GM18861 (cell line): ENCODE measurements around the gene ASPHD1.
"Not testable (repeated sequence)": the region's sequence is repeated elsewhere in the genome, so short reads cannot be mapped to it uniquely, and the experiment has no call there.

ENCODE experiments used
- ATAC-seq: cut with Tn5 transposase; IDR thresholded peaks from one replicate; pipeline ENCODE4 v1.9.1; 2021; ENCODE audit not compliant: unreplicated experiment

Gene ASPHD1

DNA sequence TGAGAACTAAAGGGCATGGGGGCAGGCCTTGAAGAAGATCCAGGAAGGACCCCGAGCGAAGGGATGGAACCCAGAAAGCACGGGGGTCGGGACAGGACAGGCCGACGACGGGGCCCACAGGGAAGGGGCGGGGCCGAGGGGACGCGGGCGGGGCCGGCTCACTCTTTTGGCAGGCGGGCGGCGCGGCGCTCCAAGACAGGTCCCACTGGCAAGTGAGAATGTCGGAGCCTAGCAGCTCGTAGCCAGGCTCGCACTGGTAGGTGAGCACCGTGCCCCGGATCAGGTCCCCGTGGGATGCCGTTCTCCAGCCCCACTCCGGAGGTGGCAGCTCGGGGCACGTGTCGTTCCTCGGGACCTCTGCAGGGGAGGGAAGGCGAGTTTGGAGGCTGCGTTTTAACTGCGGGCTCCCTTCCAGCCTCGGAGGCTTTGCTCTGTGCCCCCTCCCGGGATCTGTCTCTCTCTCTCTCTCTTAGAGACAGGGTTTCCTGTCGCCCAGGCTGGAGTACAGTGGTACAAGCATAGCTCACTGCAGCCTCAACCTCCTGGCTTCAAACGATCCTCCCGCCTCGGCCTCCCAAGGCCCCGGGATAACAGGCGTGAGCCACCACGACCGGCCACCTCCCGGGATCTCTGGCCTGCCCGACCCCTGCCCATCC, 23.6 kb upstream of the ASPHD1 start:
- no peak for ATAC-seq

DNA sequence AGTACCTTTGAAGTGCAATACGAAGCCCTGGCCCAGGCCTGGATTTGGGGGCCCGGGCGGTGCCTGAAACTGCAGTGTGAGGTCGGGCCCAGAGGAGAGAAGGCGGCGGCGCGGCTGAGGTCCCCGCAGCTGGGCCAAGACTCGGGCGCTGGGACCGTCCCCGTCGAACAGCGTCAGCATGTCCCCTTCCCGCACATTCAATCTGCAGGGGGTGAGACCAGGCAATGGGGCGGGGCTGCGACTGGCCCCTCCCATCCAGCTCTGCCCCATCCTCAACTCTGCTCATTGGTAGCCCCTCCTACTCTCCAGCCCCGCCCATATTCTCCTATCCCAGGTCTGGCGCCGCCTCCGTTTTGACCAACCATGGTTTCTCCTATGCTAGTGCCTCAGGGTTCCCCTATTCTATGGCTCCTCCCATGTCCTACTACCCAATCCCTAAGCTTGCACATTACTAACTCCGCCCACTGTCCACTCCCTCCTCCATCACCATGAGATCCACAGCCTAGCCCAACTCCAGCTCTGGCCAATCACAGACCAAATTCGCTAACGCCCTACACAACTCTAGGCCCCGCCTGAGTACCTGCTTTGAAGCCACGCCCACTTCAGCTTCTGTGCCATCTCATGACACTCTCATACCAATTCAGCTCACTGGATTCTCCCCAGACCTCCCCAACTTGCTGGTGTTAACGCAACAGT, 22.9 kb upstream of the ASPHD1 start:
- ATAC-seq: no peak

DNA sequence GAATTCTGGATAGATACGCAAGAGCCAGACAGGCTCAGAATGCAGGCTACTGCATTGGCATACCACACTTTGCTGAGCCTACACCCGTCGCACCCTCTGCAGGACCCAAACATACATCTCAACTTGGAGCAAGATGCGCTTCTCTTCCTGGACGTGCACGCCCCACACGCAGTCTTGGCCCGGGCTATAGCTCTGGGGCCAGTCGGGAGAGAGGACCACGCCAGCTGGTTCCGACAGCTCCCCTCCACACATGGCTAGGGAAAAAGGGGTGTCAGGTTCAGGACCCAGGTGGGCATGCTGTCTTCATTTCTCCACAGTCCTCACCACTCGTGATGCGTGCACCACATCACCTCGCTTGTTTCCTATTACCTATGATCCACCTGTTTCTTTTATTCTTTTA, 22.1 kb upstream of the ASPHD1 start:
- ATAC-seq: no peak

DNA sequence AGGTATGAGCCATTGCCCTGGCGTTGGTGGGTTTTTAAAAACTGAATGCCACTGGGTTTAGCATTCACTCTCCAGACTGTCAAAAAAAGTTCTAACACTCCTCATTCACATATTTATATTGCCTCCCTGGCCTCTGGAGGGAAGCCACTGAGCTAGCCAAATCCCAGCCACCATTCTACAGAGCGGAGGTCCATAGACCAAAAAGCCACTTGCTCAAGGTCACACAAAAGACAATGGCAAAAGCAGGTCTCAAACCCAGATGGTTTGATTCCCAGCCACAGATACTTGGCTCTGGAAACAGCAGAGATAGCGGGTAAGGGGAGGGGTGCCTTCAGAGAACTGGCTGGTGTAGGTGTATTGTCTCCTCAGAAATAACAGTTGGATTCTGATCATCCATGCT, 19.2 kb upstream of the ASPHD1 start:
- ATAC-seq: no peak

DNA sequence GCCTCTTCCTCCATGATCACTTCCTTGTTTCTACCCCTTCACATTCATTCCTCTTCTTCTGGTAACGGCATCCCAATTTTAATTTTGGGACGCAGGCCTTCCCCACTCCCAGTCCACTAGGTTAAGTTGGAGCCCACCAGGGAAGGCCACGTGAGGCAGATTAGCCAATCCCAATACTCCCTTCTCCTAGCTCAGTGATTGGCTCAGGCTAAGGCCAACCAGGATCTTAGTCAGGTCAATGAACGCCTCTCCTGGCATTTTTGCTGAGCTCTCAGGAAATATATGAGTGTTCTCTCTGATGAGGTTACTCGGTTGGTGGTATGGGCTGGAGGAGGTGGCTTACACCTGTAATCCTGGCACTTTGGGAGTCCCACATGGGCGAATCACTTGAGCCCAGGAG, 16.3 kb upstream of the ASPHD1 start:
- ATAC-seq: no peak

DNA sequence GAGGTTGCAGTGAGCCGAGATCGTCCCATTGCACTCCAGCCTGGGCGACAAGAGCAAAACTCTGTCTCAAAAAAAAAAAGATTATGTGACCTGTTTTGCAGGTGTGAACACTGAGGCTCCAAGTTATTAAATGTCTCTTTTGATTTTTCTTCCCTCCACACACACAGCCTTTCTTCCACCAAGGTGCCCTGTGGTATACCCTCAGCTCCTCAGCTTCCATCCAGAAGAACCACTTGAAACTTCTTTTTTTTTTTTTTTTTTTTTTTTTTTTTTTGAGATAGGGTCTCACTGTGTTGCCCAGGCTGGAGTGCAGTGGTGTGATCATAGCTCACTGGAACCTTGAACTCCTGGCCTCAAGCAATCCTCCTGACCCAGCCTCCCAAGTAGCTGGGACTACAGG, 10.9 kb upstream of the ASPHD1 start:
- ATAC-seq: not testable (repeated sequence)

DNA sequence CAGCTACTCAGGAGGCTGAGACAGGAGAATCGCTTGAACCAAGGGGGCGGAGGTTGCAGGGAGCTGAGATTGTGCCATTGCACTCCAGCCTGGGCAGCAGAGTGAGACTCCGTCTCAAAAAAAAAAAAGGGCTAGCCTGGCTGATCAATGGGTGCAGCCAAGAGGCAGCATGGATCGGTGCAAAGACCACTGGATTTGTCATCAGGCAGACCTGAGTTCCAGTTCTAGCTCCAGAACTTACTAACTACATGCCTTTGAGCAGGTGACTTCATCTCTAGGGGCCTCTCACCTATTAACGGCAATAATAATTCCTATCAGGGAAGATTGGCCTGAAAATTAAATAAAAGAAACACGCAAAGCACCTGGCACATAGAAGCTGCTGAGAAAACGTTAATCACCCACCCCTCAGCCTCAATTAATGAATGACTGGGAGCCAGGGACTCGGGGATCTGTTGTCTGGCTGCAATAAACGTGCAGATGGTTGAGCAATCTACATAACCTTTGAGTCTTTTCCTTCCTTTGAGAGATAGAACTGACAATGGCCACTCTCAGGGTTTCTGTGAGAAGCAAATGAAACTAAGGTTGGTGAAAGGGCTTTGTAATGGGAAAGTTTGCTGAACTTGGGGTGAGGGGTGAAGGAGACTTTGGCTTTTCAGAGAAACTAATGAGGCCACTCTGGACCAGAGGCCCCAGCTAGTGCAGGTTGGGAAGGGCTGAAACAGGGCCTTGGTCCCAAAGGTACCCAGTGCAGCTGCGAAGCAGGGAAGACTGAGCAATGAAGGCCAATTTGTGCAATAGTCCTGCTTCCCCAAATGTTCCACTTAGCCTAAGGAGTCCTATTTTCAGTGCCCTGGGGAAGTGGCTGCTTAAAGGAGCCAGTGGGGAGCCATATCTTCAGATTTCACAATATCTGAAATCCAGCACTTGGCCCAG, 8.5 kb upstream of the ASPHD1 start:
- ATAC-seq: no peak

DNA sequence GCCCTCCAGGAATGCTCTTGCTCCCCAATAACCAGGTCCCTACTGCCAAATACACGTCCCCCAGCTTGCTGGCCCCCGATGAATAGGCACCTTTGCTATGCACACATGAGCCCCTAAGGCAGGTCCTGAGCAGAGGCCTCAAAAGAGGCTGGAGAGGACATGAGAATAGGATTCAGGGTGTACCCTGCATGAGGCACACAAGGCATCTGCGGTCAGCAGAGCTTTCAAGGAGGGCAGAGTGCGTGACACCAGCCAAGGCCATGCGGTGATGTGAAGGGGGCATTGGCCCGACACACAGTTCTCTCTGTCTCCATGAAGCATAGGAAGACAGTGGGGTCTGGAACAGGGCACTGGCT, 7.9 kb upstream of the ASPHD1 start:
- ATAC-seq: no peak

DNA sequence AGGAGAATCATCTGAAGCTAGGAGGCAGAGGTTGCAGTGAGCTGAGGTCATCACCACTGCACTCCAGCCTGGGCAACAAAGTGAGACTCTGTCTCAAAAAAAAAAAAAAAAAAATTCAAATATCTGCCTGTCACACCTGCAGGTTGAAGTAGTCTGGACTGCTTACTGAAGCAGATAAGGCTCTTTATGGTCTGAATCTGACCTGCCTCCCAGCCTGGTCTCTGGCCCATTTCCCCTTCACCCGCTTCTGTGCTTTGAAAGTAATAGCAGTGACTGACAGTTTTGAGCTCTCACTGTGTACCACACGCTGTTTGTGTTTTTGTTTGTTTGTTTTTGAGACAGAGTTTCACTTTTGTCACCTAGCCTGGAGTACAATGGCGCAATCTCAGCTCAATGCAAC, 6.7 kb upstream of the ASPHD1 start:
- no peak for ATAC-seq

DNA sequence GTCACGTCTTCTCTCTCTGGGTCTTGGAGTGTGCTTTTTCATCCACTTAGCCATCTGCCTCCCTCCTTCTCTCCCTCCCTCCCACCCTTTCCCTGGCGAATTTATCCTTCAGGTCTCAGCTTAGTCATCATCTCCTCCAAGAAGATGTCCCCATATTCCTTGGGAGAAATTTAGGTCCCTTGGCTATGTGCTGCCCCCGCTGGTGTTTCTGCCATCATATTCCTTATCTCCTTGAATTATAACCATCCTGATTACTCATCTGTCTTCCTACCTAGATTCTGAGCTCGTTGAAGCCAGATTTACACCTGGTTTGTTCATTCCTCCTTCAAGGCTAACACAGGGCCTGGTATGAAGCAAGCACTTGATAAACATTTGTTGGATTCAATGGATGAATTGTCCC, 5.9 kb upstream of the ASPHD1 start:
- no peak for ATAC-seq

DNA sequence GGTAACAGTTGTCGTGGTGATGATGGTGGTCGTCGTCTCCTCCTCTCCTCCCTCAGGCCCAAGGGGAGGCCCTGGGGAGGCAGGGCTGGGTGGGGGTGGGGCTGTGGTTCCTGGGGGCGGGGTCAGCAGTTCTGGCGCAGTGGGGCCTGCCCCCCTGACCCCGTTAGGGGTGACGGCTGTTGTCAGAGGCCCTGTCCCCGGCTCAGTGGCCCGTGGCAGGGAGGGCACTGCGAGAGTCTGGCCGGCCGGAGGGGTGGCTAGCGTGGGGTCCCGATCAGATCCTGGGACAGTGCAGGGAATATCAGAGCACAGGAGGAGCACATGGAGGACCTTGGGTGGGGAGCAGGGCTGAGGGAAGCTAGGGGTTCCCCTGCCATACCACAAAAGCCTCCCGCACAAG, 3.4 kb upstream of the ASPHD1 start:
- ATAC-seq: no peak

DNA sequence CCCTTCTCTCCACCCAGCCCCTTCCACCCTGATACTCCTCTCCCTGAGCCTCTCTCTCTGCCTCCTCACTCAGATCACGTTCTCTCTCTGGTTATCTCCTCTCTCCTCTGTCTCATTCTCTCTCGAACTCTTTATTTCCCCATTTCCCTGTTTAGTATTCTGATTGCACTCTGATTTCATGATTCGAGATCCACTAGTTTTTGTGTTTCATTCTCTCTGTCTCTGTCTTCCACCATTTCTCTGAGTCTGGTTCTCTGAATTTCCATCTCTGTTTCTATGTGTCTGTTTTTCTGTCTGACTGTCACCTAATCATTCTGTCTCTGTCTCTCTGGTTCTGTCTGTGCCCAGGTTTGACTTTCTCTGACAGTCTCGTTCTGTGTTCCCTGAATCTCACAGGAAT, 3.0 kb upstream of the ASPHD1 start:
- no peak for ATAC-seq

DNA sequence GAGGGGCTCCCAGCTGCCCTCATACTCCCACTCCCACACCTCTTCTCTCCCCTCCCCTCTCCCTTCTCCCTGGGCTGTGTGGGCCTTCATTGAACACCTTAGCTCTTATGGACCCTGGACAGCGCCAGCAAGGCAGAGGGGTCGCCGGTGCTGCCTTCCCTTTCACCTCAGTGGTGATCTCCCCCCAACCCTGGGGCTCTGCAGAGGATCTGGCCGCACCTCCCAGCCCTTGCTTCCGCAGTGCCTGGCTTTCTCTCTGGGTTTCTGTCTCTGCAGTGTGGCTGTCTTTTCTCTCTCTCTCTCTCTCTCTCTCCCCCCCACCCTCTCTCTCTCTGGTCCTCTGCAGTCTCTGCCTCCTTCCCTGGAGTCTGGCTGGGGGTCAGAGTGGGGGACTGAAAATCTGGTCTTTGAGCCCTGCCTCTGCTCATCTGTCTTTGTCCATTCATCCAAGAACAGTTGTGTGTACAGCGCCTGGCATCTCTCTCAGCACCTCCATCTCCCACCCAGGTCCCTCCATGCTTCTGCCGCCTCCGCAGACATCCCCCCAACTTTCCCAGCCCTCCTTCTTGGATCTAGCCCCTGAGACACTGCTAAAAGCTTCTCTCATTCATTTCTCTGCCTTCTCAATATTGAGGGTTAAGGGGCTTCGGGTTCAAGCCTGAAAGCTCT, 2.0 kb upstream of the ASPHD1 start:
- ATAC-seq: no peak

DNA sequence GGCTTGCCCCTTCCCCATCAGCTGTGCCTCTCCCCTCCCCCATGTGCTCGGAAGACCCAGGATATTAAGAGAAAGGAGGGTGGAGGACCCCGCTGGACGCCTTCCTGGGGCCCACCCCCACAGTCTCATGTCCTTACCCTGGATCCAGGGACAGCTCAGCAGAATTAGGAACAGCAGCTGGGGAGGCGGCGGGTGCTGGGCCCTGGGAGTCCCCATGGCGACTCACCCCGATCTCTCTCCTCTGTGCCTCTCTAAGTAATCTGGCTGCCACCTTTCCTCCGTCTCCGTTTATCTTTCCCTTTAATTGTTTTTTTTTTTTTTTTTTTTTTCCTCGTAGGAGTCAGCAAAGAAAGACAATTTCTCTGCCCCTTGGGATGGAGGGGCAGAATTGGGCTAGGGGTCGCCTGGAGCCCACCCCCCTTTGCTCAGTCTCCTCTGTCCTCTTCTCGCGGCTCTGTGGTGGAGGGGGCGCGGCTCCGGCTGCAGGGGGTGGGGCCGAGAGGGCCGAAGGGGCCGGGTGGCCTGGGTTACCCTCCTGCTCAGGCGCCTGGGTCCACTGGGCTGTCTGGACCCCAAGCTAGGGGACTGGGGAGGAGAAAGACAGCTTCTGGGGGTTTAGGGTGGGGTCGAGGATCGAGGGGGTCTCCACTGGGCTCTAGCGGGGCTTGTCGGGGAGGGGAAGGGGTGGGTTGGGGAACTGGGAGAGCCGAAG, 1.3 kb upstream of the ASPHD1 start:
- no peak for ATAC-seq

DNA sequence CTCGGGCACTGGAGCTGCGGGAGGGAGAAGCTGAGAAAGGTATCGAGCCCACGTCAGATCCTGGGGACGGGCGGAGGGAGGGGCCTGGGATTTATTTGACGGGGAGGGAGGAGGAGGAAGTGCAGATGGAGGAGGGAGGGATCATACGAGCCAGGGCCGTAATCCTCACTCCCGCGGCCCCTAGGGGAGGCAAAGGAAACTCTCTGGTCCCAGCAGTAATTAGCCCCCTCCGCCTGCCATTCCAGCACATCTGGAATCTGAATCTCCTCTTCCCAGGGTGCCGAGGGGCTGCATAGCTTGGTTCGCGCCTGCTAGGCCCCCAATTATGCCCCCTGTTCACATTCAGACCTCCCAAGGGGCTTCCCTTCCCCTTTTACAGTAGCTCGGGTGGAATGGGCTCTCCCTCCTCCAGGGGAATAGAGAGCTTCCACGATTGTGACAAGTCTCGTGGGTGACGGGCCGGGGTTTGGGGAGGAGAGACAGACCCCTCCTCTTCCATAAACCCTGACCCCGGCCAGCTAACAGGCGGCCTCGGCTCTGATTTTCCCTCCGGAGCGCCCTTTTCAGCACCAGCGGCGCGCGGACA, 679 bp upstream of the ASPHD1 start, which contains the start of gene SEZ6L2:
Gene SEZ6L2, minus strand, starts transcription at position 35 of the 586 bp plus-strand sequence. CDS start 531 bp downstream, outside the sequence.
- ATAC-seq: no peak

DNA sequence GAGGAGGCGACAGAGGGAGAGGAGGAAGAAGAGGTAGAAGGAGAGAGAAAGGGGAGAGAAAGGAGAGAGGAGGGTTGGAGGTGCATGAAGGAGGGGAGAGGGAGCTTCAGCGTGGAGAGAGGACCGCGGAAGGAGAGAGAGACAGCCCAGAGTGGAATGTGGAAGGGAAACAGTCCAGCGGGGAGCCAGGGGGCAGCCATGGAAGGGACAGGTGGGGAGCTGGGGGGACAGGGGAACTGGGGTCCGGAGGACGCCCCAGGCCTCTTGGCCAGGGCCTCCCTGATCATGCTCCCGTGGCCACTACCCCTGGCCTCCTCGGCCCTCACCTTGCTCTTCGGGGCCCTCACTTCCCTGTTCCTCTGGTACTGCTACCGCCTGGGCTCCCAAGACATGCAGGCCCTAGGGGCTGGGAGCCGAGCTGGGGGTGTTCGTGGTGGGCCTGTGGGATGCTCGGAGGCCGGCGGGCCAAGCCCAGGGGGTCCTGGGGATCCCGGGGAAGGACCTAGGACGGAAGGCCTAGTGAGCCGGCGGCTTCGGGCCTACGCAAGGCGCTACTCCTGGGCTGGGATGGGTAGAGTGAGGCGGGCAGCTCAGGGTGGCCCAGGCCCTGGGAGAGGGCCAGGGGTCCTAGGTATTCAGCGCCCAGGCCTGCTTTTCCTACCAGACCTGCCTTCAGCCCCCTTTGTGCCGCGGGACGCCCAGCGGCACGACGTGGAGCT, 759 bp downstream of the ASPHD1 start:
- ATAC-seq: no peak

DNA sequence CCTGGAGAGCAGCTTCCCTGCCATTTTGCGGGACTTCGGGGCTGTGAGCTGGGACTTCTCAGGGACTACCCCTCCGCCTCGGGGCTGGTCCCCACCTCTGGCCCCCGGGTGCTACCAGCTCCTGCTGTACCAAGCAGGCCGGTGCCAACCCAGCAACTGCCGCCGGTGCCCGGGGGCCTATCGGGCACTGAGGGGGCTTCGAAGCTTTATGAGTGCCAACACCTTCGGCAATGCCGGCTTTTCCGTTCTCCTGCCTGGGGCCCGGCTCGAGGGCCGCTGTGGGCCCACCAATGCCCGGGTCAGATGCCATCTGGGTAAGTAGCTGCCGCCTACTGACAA, 1.3 kb downstream of the ASPHD1 start:
- no peak for ATAC-seq

DNA sequence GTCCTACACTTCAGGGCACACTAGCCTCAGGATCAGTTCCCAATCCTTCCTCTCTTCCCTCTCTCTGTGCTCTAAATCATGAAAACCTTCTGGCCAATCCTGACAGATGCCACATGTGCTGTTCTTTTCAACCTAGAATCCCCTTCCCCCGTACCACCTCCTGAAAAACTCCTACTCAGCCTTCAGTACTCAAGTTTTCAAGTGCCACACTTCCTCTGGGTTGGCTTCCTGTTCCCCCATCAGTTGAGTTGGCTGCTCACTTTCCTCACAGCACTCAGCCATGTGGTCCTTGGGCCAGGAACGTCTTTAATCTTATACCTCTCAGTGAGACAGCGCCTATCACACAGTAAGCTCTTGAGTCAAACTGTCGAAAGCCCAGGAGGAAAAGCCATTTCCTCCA, 3.3 kb downstream of the ASPHD1 start:
- no peak for ATAC-seq

DNA sequence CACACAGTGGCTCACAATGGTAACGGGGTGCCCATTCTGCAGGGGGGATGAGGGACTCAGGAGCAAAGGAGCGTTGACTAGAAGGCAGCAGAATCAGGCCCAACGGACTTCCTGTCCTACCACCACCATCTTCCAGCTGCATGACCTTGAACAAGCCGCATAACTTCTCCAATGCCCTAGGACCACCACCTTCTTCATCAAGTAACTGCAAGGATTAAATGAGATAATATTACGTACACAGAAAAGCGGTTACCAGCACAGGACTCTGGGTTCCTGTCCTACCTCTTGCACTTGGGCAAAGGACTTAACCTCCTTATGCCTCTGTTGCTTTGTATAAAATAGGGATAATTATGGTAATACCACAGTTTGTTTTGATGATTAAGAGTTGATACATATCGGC, 4.7 kb downstream of the ASPHD1 start:
- no peak for ATAC-seq

DNA sequence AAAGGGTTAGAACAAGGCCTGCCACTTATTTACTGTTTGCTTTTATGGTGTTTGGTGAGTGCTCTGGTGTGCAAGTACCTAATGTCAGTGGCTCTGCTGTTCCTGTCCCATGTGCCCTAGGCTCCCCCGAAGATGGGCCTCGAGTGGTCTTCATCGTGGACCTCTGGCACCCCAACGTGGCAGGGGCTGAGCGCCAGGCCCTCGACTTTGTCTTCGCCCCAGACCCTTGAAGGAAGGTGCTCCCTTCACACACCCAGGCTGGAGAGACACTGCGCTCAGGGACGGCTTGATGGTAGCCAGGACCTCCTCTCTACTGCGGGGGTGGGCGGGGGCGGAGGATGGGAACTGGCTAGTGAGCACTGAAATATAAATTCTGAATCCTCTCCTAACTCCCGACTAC, 5.4 kb downstream of the ASPHD1 start:
- ATAC-seq: no peak
